ENCODE data around the gene LRRC15.
A peak's percentile ranks its signal among the peaks of the same experiment; 100 is the strongest.

Gene LRRC15

DNA sequence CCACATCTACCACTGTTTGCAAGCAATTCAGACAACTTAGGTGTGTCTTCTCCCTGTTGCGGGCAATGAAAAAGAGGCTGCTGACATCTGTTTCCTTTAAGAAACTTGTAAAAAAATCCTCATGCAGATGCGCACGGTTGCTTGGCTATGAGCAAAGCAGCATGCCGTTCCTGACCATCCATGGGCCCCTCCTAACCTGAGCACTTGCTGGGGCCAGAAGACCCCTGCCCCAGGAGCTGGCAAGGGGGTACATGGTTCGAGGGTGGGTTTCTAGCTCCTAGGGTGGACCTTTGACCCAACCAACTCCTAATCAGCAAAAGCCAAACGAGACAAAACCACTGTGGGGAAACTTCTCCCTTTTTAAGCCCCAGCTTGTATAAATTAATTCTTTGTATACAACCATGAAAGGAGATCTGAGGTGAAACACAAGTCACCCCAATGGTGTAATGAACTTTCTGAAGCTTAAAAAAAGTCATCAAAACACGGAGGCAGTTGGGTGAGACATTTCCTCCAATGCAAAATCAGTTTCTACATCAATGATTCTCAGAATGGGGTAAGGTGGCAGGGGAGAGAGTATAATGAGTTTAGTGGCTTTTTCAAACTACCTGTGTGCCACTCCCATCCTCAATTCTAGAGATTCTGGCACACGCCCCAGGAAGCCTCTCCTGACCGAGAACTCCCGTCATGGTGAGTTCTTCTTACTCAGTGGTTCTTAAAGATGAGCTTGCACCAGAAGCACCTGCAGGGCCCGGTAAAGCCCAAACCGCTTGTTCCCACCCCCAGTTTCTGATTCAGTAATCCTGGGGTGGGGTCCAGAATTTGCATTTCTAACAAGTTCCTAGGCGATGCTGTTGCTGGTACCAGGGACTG, 62.5 kb downstream of the LRRC15 start:
- no peak for DNase-seq (ENCODE audit: extremely low spot score, insufficient read length, low read depth)
- peak; percentile 93 for FAIRE-seq

DNA sequence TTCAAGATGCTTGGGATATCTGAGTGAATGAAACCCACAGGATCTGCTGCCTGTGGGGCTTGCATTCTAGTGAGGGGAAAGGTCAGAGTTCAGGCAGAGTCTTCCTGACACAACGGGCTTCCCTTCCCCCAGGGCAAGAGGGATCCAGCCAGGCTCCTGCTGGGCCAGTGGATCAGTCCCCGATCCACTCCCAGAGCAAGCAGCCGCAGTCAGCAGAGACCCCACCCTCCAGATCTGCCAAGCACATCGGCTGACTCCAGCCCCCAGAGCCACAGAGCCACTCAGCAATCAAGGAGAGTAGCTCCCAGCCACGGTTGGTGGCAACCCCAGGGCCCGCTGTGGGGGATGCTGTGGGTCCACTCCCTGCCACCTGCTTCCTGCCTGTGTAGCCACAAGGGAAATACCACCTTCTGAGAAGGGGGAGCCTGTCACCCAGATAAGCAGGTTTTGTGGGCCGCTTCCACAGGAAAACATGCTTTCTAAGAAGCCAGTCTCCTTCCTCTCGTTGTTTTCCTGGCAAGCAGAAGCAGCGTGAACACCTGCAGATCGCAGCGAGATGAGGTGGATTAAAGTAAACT, 63.3 kb downstream of the LRRC15 start:
- DNase-seq (ENCODE audit: extremely low spot score, insufficient read length, low read depth) (no peak), FAIRE-seq (peak; percentile 31)

GRCh38 chr3:194305356-194306108, 64.0 kb downstream of the LRRC15 start:
- no peak for FAIRE-seq

More at GRCh38 chr3:194305356-194306108, 64.0 kb downstream of the LRRC15 start:
- no peak for DNase-seq (ENCODE audit: extremely low spot score, insufficient read length, low read depth)

Measured in GM18507 (cell line).